HG03039 (cell line): ENCODE results near the gene CPZ.

Experiments used
- ATAC-seq: cut with Tn5 transposase; IDR thresholded peaks from one replicate; pipeline ENCODE4 v1.9.1; 2021; ENCODE audit warnings: mild to moderate bottlenecking, moderate library complexity; ENCODE audit not compliant: unreplicated experiment

CPZ gene

GRCh38 chr4:8593264-8594096 lies 915 bp downstream of the CPZ start:
- no peak for ATAC-seq

GRCh38 chr4:8594097-8595038 lies 1.8 kb downstream of the CPZ start:
- no peak for ATAC-seq

DNA sequence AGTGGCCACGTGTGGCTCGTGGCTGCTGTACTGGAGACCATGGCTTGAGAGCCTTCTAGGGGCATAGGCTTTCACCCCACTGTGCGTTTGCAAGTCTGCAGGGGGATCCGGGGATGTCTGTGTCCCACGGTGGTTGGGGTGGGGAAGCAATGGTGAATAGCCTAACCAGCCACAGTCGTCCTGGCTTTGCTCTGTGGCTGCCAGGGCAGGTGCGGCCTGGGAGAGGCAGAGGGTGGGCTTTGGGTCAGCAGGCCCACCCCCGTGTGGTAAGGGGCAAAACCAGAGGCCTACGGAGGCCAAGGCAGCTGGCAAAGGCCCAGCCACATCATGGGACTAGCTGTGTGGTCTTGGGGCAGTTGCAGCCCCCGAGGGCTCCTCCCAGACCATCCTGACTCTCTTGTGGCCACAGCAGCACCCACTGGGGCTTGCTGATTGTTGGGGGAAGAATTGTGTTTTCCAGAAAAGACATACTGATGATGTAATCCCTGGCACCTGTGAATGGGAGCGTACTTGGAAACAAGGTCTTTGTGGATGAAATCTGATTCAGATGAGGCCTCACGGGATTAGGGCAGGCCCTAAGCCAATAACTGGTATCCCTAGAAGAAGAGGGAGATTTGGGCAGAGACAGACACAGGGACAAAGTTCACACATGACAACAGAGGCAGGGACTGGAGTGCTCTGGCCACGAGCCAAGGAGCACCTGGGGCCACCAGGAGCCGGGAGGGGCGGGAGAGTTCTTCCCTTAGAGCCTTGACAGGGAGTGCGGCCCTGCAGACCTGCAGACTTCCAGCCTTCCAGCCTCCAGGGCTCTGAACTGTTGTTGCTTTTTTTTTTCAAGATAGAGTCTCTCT lies 2.9 kb downstream of the CPZ start:
- ATAC-seq, result no peak

- ATAC-seq, result no peak
These were observed 4.3 kb downstream of the CPZ start for GRCh38 chr4:8596891-8597290.

- no peak for ATAC-seq
These were observed 4.8 kb downstream of the CPZ start for GRCh38 chr4:8597319-8597718.

DNA sequence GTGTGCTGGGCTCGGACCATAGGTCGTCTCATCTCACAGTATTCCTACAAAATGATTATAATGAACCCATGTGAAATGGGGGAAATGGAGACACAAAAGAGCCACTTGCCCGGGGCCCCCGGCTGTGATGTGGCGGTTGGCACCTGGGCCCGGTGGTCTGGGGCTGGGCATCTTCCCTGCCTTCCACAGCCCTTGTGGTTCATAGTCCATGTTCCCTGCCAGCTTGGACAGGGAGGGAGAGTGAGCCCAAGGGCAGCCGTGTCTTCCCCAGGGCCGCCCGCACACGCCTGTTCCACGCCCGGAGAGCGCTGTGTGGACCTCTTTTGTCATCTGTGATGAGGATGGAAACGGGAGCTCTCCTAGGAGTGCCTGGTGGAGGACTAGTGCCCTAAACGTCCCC lies 5.2 kb downstream of the CPZ start:
- ATAC-seq, result no peak

DNA sequence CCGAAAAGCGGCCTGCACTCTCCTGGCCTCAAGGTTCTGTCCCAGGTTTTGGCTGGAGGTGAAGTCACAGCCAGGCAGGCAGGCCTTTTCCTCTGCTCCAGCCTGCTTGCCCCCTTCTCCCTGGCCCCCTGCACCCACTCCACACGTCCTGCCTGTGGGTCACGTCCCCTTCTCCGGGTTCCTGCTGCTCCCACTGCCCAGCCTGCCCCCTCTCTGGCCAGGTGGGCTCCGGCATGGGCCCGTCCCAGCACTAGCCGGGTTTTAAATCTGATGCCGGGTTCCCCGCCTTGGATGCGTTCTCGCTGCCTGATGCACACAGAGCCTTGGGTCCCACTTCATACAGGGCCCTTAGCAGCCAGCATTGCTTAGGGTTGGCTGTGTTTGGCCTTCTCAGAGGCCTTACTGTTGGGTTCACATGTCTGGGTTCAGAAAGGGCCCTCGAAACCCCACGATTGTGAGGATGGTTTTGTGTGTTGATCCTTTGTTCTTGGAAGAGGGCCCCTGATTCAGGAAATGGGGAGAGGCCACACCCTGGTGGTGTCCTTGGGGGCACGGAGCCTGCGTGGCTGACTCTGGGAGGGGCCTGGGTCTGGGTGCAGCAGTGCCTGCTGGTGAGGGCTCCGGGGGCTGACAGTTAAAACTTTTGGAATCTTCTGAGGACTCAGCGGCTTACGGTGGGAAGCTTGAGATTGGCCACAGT lies 6.0 kb downstream of the CPZ start:
- no peak for ATAC-seq

GRCh38 chr4:8599091-8599460 lies 6.5 kb downstream of the CPZ start:
- ATAC-seq, result no peak

- no peak for ATAC-seq
These were observed 7.1 kb downstream of the CPZ start for GRCh38 chr4:8599657-8600056.

GRCh38 chr4:8600266-8600665 lies 7.7 kb downstream of the CPZ start:
- ATAC-seq, result no peak

DNA sequence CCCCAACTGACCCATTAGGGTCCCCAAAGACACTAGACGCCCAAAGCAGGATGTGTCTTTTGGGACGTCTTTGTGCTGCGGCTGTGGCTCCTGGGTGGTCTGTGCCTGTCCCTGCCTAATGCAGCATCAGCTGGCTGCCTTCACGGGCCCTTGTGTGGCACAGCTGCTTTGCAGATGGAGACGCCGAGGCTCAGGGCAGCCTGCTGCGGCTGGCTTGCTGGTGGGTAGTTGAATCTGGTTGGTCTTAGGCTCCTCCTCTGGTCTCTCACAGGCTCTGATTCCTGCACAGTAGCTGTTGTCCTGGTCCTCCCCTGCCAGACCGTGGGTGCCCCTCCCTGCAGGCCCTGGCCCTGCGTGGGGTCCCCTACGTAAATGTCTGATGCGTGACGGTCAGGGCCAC lies 8.1 kb downstream of the CPZ start:
- no peak for ATAC-seq

DNA sequence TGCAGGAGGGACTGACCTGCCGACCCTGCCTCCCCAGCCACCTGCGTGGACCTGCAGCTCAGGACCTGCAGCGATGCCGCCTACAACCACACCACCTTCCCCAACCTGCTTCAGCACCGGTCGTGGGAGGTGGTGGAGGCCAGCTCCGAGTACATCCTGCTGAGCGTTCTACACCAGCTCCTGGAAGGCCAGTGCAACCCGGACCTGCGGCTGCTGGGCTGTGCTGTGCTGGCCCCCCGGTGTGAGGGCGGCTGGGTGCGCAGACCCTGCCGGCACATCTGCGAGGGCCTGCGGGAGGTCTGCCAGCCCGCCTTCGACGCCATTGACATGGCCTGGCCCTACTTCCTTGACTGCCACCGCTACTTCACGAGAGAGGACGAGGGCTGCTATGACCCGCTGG lies 8.5 kb downstream of the CPZ start:
- ATAC-seq, result no peak

GRCh38 chr4:8601556-8601955 lies 9.0 kb downstream of the CPZ start:
- no peak for ATAC-seq

DNA sequence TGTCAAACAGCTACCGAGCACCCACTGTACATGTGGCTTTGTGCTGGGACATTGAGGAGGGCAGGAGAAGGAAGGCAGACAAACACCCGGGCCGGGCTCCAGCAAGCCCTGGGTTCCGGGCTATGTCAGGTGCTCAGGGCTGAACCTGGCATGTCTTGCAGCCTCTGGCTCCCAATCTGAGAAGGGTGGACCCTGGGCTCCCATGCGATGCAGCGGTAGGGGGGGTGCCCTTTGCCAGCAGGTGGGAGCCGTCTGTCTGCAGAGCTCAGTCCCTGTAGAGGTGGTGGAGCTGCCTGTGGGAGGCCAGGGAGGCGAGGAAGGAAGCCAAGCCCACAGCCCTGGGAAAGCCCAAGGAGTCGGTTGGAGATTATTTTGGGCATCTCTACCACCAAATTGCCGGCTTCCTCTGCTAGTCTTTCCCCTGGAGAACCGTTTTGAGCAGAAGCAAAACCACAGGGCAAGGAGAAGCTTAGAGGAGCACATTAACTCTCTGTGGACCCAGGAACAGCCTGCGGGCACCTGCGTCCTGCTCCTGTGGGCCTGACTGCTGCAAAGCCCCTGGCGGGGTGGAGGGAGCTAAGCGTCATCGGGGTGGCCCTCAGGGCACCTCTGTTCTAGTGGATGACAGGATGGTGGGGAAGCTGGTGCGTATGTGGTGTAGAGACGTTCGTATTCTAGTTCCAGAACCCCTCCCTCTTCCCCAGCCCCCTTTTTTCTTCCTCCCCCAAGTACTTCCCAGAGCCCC lies 10.3 kb downstream of the CPZ start:
- no peak for ATAC-seq

DNA sequence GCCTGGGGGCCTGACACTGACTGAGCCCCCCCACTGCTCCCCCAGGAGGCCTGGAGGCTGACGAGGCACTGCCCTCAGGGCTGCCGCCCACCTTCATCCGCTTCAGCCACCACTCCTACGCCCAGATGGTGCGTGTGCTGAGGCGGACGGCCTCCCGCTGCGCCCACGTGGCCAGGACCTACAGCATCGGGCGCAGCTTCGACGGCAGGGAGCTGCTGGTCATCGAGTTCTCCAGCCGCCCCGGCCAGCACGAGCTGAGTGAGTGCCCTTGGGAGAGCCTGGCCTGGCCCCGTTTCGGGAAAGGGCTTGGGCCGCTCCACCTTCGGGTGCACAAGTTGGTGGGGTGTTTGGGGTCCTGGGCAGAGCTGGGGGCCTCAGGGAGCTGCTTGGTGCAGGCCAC lies 11.4 kb downstream of the CPZ start:
- no peak for ATAC-seq

DNA sequence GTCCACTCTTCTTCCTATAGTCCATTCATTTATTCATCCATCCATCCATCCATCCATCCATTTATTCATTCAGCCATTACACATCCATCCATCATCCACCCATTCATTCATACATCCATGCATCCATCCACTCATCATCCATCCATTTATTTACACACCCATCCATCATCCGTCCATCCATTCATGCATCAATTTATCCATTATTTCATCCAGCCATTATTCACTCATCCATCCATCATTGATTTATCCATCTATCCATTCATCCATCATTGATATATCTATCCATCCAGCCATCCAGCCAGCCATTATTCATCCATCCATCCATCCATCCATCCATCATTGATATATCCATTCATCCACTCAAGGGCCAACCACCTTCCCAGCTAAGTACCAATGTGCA lies 12.7 kb downstream of the CPZ start:
- no peak for ATAC-seq

DNA sequence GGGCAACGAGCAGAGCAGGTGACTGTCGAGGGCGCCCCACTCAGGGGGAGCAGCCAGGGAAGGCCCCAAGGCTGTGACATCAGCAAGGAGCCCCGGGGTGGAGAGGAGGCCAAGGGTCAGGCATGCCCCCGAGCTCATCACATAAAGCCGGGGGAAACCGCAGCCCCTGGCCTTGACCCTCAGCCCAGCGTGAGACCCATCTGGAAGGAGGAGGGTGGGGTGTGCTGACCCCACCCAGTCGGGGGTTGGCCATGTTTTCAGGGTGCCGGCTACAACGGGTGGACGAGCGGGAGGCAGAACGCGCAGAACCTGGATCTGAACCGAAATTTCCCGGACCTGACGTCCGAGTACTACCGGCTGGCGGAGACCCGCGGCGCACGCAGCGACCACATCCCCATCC lies 13.9 kb downstream of the CPZ start:
- ATAC-seq, result no peak

DNA sequence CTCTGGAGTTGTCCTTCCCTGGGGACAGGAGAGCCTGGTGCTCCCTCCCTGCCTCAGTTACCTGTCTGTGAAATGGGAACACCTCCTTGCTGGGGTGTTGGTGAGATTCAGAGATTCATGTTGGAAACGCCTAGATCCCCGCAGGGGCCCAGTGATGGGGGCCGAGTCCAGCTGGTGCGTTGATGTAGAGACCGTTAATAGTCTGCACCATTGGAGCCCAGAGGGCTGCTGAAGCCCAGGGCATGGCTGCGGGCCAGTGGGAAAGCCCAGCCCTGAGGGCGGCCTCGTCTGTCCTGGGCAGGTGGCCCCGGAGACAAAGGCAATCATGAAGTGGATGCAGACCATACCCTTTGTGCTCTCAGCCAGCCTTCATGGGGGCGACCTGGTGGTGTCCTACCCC lies 14.4 kb downstream of the CPZ start:
- no peak for ATAC-seq

DNA sequence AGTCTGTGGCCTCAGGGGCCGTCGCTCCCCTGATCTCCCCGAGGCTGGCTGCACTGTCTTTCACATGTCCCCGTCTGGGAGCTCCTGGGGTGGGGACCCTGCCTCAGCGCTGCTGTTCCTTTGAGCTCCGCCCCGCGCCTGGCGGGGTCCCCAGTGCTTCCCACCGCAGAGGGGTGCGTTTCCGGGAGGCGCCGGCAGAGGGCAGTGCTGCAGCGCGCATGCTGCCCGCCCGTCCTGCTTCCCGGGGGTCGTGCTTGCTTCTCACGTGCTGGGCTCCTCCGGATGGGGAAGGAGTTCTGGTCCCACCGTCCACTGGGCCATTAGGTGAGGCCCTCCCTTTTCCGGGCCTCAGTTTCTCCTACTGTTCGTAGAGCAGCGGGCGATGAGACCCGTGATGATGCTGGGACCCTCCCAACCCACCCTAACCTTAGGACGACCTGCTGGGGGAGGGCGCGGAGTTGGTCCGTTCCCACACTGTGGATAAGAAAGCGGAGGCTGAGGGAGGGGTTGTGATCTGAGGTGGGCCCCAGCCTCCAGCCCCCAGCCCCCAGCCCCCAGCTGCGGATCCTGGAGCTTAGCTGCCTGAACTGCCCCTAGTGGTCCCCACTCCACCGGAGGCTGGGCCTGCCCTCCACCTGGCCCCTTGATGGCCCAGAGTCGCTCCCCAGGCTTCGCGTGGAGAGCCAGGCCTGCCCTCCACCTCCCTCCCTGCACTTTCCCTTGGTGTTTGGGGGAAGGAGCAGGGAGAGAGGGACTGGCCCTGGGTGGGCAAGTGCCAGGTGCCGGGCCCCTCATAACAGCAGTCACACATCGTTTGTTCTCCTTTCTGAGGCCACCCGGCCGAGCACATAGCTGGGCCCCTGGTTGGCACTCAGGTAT lies 15.3 kb downstream of the CPZ start:
- ATAC-seq, result no peak
